Esophagus muscularis mucosa (tissue), 4 donors: ENCODE measurements around the gene ZNF213. TPM values are rescaled to one million over a fixed set of nuclear protein-coding genes. Genes with fewer than 3 reads are reported as not detected.
"Not testable (repeated sequence)": the region's sequence is repeated elsewhere in the genome, so short reads cannot be mapped to it uniquely, and the experiment has no call there.

Experiments
- DNase-seq: peaks from one replicate; pipeline ENCODE4 v3.0.0-alpha.2; 2017; ENCODE audit errors: extremely low spot score
- H3K27ac ChIP-seq, 4 donors: fragments of 200-600 bp; sonication (generic); replicated peaks in 1 of 4; 1 replicate in 3 of 4; 2 replicates in 1 of 4; pipeline ENCODE4 v1.5.1; 2016 to 2019; ENCODE audit warnings: mild to moderate bottlenecking in 1 of 4
- H3K27me3 ChIP-seq, 4 donors: fragments of 200-600 bp; sonication (generic); one replicate each; pipeline versions ENCODE4 v1.5.1 to v1.6.0; 2016 to 2019
- H3K36me3 ChIP-seq, 4 donors: fragments of 200-600 bp; sonication (generic); one replicate each; pipeline ENCODE4 v1.5.1; 2016 to 2019
- H3K4me1 ChIP-seq, 4 donors: fragments of 200-600 bp; sonication (generic); one replicate each; pipeline ENCODE4 v1.5.1; 2016 to 2019
- H3K4me3 ChIP-seq, 4 donors: fragments of 200-600 bp; sonication (generic); 1 replicate in 2 of 4; 2 replicates in 2 of 4; pipeline ENCODE4 v1.5.1; 2016 to 2019; ENCODE audit warnings: mild to moderate bottlenecking in 4 of 4, moderate library complexity in 1 of 4
- H3K9me3 ChIP-seq, 4 donors: fragments of 200-600 bp; sonication (generic); 1 replicate in 3 of 4; 2 replicates in 1 of 4; pipeline ENCODE4 v1.5.1; 2016 to 2019
- EP300 ChIP-seq: sonication (generic); formaldehyde crosslinking; IDR thresholded peaks from one replicate; pipeline ENCODE4 v1.6.1; 2017; ENCODE audit warnings: antibody characterized with exemption
- POLR2A ChIP-seq: fragments of 450-650 bp; IDR thresholded peaks from one replicate; pipeline ENCODE4 v1.6.1; 2017; ENCODE audit warnings: antibody characterized with exemption, moderate library complexity, mild to moderate bottlenecking, low read depth
- POLR2AphosphoS5 ChIP-seq, 2 donors: sonication (generic); formaldehyde crosslinking; IDR thresholded peaks; one replicate each; pipeline ENCODE4 v1.6.1; 2017; ENCODE audit warnings: antibody characterized with exemption in 2 of 2
- WGBS: methylation state at CpG from one replicate; pipeline ENCODE4 v1.1.5; 2018; 5-methylcytosine and 5-hydroxymethylcytosine counted together
- intact Hi-C: fragments of 100-400 bp; cut with DNase I; formaldehyde crosslinking; loops from one replicate; pipeline ENCODE4 v1.15.1; 2023
- total RNA-seq, 4 donors: library from RNA; depleted of rRNA; stranded (reverse); fragments of >200 nt; gene quantifications; one replicate each; pipeline versions ENCODE4 v1.1.0 to v1.2.1, GENCODE V29; 2016
- TF ChIP-seq, protein P1 (sequence below), 3 experiments: fragments of 200-600 bp in 2 of 3; fragments of 450-650 bp in 1 of 3; sonication (generic) in 2 of 3; IDR thresholded peaks; one replicate each; pipeline ENCODE4 v1.5.1; 2017 to 2019; ENCODE audit warnings: antibody characterized with exemption in 3 of 3, mild to moderate bottlenecking in 2 of 3, moderate library complexity in 1 of 3

ZNF213 gene
- total RNA-seq, 4 donors from 2014 or later, result 8.4 to 18.3 (median 13.5) TPM

DNA sequence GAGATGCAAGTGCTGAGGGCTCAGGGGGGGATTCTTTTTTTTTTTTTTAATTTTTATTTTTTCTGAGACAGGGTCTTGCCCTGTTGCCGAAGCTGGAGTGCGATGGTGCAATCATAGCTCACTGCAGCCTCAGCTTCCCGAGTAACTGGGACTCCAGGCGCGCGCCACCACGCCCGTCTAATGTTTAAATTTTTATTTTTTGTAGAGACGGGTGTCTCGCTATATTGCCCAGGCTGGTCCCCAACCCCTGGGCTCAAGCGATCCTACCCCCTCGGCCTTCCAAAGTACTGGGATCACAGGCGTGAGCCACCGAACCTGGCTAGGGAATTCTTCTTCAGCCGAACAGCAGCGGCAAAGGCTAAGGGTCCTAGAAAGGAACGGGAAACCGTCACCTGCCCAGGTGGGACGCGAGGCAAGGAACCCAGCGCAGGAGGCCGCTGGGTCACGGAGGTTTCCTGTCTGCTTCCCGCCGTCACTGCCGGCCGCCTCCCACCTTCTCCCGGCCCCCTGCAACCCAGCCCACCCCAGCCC is 39.9 kb downstream of the ZNF213 start:
- WGBS, result 14% methylated on average over 28 of the region's 28 CpGs

GRCh38 chr16:3175157-3176093 is 40.6 kb downstream of the ZNF213 start:
- no peak for DNase-seq
- Histone ChIP-seq H3K9me3 (no peaks in the 10 kb centered on the region), H3K36me3 (no peaks in the 10 kb centered on the region), H3K4me1 (peaks cover 12 to 36% (median 23%) of the 10 kb centered on the region in 4 donors), H3K27ac (no peak overlapping the region), H3K27me3 (peaks cover 6 to 100% (median 76%) of the 10 kb centered on the region in 4 donors), H3K4me3 (no peak overlapping the region)
- TF ChIP-seq, protein P1, sequence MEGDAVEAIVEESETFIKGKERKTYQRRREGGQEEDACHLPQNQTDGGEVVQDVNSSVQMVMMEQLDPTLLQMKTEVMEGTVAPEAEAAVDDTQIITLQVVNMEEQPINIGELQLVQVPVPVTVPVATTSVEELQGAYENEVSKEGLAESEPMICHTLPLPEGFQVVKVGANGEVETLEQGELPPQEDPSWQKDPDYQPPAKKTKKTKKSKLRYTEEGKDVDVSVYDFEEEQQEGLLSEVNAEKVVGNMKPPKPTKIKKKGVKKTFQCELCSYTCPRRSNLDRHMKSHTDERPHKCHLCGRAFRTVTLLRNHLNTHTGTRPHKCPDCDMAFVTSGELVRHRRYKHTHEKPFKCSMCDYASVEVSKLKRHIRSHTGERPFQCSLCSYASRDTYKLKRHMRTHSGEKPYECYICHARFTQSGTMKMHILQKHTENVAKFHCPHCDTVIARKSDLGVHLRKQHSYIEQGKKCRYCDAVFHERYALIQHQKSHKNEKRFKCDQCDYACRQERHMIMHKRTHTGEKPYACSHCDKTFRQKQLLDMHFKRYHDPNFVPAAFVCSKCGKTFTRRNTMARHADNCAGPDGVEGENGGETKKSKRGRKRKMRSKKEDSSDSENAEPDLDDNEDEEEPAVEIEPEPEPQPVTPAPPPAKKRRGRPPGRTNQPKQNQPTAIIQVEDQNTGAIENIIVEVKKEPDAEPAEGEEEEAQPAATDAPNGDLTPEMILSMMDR (IDR thresholded peaks at IDR 0.05), result no peak
- TF ChIP-seq EP300 (no peak), POLR2A (no peak), POLR2AphosphoS5 (IDR thresholded peaks at IDR 0.05) (no peak)
- WGBS, result 19% methylated on average over 15 of the region's 39 CpGs
- intact Hi-C loops, result no loop called here

More for the DNA sequence above, 39.9 kb downstream of the ZNF213 start:
- no peak for TF ChIP-seq EP300
- no peak for TF ChIP-seq POLR2AphosphoS5 (IDR thresholded peaks at IDR 0.05)
- TF ChIP-seq, protein P1 (IDR thresholded peaks at IDR 0.05), result no peak
- H3K36me3 ChIP-seq, result no peaks in the 10 kb centered on the region
- no peak overlapping the region for H3K4me3 ChIP-seq
- H3K27ac ChIP-seq, result no peak overlapping the region
- peaks cover 8 to 100% (median 76%) of the 10 kb centered on the region in 4 donors for H3K27me3 ChIP-seq
- DNase-seq, result no peak
- peaks cover 16 to 40% (median 26%) of the 10 kb centered on the region in 4 donors for H3K4me1 ChIP-seq
- intact Hi-C loops, result no loop called here
- no peaks in the 10 kb centered on the region for H3K9me3 ChIP-seq

GRCh38 chr16:3179651-3180050 is 44.8 kb downstream of the ZNF213 start:
- 70% methylated on average over 7 of the region's 8 CpGs for WGBS
- intact Hi-C loops, result no loop called here
- Histone ChIP-seq H3K27me3 (peaks cover 11 to 100% (median 71%) of the 10 kb centered on the region in 4 donors), H3K27ac (no peak overlapping the region), H3K36me3 (no peaks in the 10 kb centered on the region), H3K4me1 (peaks cover 10 to 23% (median 16%) of the 10 kb centered on the region in 4 donors), H3K9me3 (no peaks in the 10 kb centered on the region), H3K4me3 (no peak overlapping the region)
- DNase-seq, result no peak
- TF ChIP-seq POLR2AphosphoS5 (IDR thresholded peaks at IDR 0.05) (no peak), POLR2A (no peak), EP300 (no peak)
- TF ChIP-seq, protein P1 (IDR thresholded peaks at IDR 0.05), result no peak

- DNase-seq, result no peak
- no peak overlapping the region for H3K27ac ChIP-seq
- no peaks in the 10 kb centered on the region for H3K36me3 ChIP-seq
- intact Hi-C loops, result no loop called here
- peaks cover 11 to 100% (median 68%) of the 10 kb centered on the region in 4 donors for H3K27me3 ChIP-seq
- no peak overlapping the region for H3K4me3 ChIP-seq
- peaks cover 10 to 17% (median 14%) of the 10 kb centered on the region in 4 donors for H3K4me1 ChIP-seq
- 73% methylated on average over 20 of the region's 21 CpGs for WGBS
- no peaks in the 10 kb centered on the region for H3K9me3 ChIP-seq
- TF ChIP-seq, protein P1 (IDR thresholded peaks at IDR 0.05), result no peak
- TF ChIP-seq EP300, result no peak
- no peak for TF ChIP-seq POLR2A
- TF ChIP-seq POLR2AphosphoS5 (IDR thresholded peaks at IDR 0.05), result no peak
Observed at GRCh38 chr16:3180445-3180878, 45.6 kb downstream of the ZNF213 start.

GRCh38 chr16:3182293-3182607 is 47.4 kb downstream of the ZNF213 start:
- WGBS, result 40% methylated on average over 7 of the region's 8 CpGs
- H3K4me1 ChIP-seq, result peaks cover 10 to 16% (median 14%) of the 10 kb centered on the region in 4 donors
- intact Hi-C loops, H3K4me3 ChIP-seq, H3K9me3 ChIP-seq, H3K27ac ChIP-seq, DNase-seq, H3K36me3 ChIP-seq: not testable (repeated sequence)
- H3K27me3 ChIP-seq, result peaks cover 11 to 100% (median 67%) of the 10 kb centered on the region in 4 donors
